G401.6 (cell line): Measurements from ENCODE around the gene GSTO1.

ENCODE experiments used
- FAIRE-seq: peaks from 2 replicates; lab custom pipeline; 2012; peaks lifted over from hg19 to GRCh38; lab: Jason Lieb, UNC

The GSTO1 gene

DNA sequence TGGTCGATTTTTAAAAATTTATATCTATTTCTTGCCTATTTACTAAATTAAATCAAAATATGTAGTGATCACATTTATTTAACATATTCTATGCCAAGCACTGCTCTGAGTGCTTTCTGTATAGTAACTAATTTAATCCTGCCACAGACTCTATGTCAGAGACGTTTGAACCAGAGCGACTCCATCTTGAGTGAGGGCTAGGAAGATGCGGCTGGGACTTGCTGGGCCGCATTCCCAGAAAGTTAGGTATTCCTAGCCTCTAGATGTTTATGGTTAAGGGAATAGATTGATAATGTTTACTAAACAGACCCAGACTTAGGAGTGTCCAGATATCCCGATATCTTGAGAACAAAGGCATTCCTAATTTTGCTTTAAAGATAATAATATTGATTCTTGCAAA lies 3.2 kb upstream of the GSTO1 start:
- no peak for FAIRE-seq

DNA sequence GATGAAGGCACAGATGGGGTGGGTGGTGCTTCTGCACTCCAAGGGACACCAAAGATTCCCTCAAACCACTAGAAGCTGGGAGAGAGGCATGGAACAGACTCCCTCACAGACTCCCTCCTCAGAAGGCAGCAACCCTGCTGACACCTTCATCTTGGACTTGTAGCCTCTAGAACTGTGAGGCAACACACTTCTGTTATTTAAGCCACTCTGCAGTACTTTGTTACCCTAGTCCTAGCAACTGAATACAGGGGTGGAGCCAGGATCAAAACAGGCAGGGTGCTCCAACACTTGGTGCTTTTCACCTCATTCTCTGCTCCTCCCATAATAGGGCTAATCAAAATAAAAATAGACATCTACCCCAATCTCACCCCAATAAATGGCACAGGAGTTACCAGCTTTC lies 2.3 kb upstream of the GSTO1 start:
- FAIRE-seq = no peak

DNA sequence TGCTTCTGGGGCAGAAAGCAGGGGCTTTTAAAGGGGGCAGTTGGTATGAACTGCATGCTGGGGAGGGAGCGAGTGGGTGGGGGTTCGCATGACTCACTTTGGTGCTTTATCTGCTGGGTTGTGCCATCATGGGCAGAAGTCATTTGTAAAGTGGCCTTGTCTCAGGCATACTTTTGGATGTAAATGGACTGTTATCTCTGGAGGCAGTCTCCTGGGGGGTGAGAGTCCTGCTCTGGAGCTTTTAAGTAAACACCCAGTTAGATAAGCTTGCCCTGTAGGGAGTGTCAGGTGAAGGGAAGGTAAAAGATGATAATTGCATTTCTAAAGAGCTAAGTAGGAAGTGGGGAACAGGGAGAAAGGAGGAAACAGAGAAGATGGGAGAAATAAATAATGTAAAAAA lies 1.6 kb upstream of the GSTO1 start:
- no peak for FAIRE-seq

DNA sequence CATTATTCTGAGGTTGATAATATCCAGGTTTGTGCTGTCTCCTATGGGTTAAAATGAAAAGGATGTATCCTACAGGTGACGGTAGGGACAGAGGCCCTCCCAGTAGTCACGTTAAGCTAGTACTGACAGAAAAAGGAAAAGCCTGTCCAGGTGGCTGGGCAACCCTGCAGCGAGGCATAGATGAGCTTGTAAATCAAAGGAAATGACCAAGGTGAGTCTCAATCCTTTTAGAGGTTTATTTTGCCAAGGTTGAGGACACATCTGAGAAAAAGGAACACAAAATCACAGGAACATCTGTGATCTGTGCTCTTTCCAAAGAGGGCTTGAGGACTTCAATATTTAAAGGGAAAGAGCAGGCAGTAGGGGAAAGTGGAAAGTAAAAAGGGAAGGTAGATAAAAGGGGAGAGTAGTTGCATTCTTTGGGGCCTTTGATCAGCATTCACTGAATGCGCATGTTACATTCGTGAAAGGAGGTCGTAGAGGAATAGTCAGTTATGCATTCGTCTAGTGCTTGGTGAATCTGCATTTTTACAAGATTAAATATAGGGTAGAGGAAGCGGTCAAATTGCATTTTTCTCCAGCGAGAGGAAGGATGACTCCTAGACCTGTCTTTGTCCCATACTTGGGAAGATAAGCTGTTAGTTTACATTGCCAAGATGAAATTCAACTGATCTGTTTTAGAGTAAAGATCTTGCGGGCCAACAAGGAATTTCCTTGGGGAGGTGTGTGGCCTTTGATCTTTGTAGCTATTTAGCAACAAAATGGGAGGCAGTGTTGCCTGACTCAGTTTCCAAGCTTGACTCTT lies 884 bp upstream of the GSTO1 start:
- no peak for FAIRE-seq

DNA sequence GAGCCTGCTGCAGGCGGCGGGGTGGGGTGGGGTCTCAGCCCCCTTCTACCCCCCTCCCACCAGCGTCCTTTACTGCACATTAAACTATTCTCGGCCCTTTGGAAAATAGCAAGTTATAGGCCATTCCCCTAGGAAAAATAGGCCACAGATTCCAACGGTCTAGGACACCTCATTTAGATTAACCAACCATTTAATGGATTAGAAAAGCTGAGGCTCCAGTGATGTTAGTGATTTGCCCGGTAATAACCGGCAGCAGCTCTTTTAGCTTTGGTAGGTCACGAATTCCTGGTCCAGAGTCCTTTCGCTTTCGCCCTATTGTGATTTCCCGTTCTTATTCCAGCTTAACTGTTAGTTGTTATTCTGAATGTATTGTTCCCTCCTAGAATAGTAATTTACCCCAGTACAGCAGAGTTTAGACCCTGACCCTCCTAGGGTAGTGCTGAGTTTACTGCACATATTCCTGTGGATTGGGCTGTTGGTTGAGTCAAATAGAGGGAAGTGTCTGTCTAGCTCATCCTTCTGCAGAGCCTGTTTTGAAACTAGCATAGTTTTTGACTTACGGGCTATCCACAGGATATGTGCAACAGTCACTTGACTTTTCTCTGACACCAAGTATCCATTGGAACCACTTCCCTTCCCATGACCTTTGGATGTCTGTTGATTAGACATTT lies 754 bp downstream of the GSTO1 start:
- no peak for FAIRE-seq

DNA sequence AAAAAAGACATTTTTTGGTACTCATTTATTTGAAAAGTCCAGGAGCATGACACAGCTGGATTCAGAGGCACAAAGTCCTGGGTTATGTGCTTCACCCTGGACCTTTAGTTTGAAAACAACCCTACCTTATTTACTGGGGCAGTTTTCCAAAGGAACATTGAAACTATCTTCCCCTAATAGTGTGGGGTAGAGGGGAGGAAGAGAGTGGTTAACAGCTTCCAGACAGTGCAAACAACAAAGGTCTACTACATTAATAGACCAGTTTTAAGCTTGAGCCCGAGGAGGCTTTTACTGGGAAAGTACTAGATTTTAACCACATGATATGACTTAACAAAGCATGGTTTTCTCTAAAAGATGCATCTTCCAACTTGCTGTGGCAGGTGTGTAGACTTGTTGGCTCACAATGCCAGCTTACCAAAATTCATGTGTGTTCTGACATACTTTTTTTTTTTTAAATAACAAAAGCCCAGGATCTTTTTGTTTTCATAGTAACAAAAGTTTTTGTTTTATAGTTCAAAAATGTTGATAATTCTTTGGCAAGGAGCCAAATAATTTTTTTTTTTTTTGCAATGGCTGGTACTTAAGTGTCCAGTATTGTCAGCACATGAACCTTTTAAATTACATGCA lies 1.8 kb downstream of the GSTO1 start:
- FAIRE-seq = no peak

DNA sequence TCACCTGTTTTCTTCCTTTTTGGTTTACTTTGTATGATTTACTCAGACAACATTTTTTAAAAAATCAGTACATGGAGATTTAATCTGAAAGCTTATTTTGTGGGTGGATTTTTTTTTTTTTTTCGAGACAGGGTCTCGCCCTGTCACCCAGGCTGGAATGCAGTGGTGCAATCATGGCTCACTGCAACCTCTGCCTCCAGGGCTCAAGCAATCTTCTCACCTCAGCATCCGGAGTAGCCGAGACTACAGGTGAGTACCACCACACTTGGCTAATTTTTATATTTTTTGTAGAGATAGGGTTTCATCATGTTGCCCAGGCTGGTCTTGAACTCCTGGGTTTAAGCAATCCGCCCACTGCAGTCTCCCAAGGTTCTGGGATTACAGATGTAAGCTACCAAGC lies 2.5 kb downstream of the GSTO1 start:
- no peak for FAIRE-seq

DNA sequence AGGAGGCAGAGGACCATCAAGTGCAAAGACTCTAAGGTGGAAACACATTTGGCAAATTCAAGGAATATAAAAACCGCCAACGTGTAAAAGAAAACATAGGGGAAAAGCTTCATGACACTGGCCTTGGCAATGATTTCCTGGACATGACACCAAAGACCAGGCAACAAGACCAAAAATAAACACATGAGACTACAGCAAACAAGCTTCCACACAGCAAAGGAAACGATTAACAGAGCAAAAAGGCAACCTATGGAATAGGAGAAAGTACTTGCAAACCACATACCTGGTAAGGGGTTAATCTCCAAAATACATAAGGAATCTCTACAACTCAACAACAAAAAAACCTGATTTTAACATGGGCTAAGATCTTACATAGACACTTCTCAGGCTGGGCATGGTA lies 3.5 kb downstream of the GSTO1 start:
- no peak for FAIRE-seq

DNA sequence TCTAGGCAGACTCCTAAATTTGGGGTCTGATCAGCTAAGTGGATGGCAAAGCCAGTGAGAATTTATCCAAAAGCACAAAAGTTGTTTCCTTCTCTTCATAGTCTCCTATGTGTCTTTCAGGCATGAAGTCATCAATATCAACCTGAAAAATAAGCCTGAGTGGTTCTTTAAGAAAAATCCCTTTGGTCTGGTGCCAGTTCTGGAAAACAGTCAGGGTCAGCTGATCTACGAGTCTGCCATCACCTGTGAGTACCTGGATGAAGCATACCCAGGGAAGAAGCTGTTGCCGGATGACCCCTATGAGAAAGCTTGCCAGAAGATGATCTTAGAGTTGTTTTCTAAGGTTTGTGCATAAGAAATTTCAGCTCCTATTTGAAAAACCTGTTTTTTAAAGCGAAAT lies 4.8 kb downstream of the GSTO1 start:
- FAIRE-seq = no peak

DNA sequence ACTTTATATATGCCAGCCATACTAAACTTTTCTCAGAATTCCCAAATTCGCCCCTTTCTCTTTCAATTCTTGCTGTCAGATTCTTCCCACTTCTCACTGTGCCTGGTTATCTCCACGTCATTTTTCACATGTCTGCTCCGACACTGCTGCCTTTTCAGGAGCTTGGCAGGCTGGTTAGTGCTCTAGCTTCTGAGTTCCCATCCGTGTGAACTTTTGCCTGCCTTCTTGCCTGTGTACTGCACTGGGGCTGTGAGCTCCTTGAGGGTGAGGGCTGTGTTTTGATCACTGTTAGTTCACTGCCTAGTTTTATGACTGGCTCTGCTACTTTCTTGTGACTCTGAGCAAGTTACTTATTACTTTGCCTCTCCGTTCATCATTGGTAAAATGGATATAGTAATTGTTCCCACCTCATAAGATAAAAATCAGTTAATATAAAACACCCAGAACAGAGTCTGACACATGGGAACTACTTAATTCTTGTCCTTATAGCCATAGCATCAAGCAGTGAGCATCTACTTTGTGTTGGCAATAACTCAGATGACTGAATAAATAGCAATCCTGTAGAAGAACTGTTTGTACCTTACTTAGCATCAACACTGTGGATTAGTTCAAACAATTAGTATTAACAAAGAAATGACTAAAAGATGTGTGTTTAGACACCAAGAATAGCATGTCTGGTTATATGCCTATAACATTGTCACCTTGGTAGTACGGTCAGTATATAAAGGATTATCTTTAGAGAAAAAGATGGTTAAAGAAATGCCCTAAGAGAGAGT lies 5.5 kb downstream of the GSTO1 start:
- FAIRE-seq = no peak

DNA sequence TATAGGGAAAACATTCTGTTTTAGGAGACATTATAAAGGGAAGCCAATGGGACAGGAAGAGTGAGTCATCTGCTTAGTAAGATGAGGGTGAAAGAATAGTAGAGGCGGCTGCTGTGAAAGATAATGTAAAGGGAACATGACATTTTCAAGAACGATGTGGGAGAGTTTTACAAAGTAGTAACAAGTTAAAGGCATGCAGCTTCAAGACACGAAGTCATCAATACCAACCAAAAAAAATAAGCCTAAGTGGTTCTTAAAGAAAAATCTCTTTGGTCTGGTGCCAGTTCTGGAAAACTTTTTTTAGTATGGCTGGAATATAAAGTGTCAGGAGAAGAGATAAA lies 6.1 kb downstream of the GSTO1 start:
- no peak for FAIRE-seq

DNA sequence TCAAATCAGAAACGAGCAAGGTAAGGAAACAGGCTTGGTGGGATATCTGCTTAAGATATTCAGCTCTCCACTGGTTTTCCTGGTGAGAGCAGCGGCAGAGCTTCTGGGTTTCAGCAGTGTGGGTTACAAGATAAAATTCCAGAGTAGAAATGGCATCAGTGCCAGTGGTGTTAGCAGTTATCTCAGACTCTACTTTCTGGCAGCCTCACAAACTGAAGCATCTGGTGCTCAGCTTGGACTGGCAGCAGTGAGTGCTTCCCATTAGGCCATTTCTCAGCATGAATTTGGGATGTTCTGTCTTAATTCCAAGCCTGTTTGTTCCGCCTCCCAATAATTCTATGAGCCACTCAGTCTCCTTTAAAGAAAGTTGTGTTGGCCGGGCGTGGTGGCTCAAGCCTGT lies 7.4 kb downstream of the GSTO1 start:
- FAIRE-seq = no peak

DNA sequence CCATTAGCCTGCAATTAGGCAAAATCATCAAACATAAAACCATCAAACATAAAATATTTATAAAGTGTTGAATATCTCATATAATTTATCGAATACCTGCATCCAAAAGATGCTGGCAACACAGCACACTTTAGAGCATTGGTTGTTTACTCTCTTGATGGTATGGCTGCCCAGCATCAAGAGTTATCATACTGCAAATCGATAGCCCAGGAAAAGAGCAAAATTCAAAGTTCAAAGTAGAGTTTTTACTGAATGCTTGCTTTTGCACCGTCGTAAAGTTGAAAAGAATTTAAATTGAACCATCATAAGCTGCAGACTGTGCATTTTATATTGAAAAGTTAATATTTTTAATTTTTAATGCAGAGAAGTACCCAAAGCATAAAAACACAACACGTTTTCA lies 10.1 kb downstream of the GSTO1 start:
- no peak for FAIRE-seq

DNA sequence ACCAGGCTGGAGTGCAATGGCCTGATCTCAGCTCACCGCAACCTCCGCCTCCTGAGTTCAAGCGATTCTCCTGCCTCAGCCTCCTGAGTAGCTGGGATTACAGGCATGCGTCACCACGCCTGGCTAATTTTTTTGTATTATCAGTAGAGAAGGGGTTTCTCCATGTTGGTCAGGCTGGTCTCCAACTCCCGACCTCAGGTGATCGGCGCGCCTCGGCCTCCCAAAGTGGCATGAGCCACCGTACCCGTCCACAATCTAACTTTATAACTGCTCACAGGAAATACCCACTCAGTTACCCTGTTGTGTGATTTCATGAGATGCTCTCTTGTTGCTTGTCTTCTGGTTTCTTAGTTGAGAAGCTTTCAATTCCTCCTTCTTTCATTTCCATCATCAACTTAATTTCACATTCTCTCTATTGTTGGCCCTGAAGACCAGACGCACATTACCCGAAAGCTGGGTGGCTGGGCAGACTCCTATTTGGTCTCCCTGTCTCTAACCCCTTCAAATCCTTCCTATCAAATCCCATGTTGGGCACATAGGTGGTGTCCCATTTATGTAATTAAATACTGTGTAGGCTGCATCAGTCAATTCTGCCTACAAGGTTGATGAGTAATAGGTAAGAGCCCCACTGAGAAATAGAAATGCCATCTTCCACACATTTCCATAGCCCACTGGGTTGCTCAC lies 13.2 kb downstream of the GSTO1 start:
- FAIRE-seq = no peak

DNA sequence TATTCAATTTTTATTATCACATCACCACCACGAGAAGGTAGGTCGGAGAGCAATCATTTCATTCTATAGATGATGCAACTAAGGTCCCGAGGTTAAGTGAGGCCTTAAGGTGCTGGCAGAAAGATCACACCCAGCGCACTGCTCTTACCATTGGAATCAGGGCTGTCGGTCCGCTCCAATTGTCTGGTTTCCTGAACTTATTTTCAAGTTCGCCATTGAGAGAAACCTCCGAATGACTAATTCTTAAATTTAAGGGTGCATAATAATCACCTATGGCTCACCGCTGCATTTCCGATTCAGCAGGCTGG lies 13.7 kb downstream of the GSTO1 start:
- FAIRE-seq = no peak

DNA sequence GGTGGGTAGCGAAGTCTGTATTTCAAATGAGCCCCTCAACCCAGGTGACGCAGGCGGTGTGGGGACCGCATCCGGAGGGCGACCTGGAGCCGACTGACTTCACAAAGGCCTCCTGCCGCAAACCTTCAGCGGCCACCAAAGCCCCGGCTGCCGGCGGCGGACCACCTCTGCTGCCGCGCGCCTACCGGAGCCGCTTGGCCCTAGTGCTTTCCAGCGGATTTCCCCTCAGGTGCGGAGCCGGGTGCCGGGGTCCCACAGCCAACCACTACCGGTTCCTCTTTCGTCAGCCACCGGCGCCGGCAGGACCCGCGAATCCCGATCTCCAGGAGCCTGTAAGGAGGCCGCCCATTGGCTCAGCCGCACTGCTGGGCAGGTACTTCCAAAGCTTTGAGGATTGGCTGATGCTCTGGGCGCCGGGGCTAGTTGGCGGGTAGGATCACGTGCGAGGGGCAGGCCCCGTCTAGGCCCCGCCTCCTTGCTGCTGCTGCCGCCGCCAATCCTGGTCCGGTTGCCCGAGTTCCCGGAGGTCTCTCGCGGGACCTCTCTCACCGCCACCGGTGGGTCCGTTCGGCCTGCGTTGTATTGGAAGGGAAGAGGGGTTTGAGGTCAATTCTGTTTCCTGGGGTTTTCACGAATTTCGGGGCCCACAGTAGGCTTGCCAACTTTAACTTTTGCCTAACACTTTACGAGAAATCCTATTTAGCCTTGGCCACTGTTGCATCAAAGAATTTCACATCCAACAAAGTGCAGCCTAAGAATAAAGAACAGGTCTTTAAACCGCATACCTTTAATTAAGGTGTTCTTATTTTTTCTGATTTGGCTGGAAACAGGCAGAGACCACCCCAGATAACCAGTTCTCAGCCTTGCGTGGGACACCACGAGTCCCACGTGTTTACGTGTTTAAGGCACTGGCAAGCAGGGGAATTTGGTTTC lies 14.3 kb downstream of the GSTO1 start, which contains the start of gene GSTO2:
GSTO2 (plus strand) TSS at position 472 of the 933 bp plus-strand sequence. CDS start 5,732 bp downstream, outside the sequence.
- FAIRE-seq = peak; percentile 99

DNA sequence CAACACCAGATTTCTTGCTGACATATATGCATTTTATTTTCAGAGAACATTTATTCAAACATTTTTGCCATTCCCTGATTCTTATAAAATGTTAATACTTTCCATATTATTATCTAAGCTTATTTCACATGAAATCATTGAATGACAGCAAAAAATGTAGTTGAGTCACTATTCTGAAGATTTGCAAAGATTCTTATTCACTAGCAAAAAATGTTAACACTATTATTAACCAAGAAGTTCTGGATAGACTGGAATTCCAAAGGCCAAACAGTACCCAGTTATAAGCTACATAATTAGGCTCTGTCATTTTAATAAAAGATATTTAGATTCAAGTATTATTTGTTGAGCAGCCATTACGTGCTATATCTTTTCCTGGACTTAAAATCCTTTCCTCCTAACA lies 18.6 kb downstream of the GSTO1 start:
- FAIRE-seq = no peak

DNA sequence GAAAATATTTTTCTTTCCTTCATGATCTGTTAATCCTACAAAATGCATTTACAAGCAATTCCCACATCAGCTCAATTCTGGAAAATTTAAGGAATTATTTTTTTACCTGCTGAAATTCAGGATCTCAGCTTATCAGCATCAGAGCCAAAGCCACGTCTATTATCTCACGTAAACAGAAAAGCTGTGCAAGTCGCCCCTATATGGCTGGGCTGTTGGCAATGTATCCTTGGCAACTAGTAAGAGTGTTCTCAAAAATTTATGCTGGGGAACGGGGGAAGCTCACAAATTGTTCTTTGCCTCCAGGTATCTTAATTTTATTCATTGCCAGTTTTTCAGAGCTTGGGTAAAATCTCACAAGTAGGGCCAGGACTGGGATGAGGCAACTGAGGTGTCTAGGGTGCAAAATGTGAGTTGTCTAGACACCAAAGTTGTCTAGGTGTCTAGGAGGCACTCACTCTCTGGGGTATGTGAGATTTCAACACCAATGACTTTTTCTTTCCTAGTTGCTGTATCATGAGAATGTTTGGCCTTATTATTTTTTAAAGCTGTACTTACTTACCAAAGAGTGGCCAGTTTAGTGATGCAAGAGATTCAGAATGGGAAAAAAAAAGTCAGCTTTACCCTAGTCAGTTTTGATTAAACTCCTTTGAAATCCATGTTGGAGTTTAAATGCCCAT lies 19.3 kb downstream of the GSTO1 start:
- no peak for FAIRE-seq

DNA sequence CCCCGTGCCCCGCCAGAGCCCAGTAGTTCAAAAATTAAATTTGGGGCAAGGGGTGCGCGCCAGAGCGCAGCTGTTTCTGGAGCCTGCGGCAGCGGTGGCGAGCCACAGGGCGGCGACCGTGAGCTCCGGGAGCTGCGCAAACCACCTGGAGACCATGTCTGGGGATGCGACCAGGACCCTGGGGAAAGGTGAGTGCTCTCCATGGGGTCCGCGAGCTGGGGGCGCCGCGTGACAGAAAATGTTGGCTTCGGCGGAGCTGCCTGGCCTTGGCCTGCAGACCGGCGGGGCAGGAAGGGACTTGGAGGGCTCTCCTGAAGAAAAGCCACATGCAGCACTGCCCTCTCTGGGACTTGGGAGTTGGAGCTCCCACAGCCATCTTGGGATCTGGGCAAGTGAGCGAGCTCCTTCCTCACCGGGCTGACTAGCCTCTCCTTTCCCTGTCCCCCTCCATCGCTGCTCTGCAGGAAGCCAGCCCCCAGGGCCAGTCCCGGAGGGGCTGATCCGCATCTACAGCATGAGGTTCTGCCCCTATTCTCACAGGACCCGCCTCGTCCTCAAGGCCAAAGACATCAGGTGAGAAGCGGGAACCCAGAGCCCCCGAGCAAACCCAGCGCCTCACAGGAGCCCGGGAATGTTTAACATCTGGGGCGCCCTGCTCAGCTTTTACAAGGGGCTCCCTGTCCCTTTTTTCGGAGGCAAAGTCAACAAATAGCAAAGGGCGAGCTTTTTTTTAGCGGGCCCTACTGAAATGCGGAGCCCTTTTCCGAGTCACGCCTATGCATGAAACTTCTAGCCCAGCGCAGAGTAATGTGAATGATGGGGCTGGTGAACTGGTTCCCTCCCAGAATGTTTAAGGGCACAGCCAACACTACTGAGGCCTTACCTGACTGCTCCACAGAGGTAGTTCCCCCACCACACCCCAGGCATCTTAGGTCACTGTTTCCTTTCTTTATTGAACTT lies 20.4 kb downstream of the GSTO1 start:
- FAIRE-seq = no peak

DNA sequence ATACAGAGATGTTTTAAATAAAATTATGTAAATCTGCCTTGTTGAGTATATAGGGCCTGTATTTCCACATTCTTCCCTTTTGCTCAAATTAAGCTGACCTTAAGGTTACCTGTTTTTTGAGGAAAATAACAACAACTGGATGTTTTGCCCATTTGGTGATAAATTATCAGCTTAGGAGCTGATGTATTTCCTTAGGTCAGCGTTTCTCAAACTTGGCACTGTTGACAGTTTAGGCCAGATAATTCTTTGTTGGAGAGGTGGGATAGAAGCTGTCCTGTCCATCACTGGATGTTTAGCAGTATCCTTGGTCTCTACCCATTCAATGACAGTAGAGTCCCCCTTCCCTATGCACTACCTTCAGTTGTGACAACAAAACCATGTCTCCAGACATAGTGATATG lies 21.5 kb downstream of the GSTO1 start:
- FAIRE-seq = no peak
